GM12878 (cell line): ENCODE measurements around the gene USP38. TPM values are rescaled to one million over a fixed set of nuclear protein-coding genes. Genes with fewer than 3 reads are reported as not detected.
"Not testable (repeated sequence)": the region's sequence is repeated elsewhere in the genome, so short reads cannot be mapped to it uniquely, and the experiment has no call there.

Source experiments
- ATAC-seq: fragments of 200-7000 bp; cut with Tn5 transposase; 3 replicates; pipeline ENCODE4 v1.9.1; 2020; ENCODE audit warnings: mild to moderate bottlenecking, moderate library complexity
- BruUV-seq: library from RNA; stranded (reverse); fragments of 400-500 nt; replicated peaks from 2 replicates; lab custom pipeline; 2021; lab: Mats Ljungman, UMichigan
- CTCF ChIA-PET: fragments of 300-600 bp; sonication (Branson Sonifier 250); formaldehyde crosslinking; extraction: SDS; loops from one replicate; lab custom pipeline; 2021; ENCODE audit warnings: inconsistent platforms; lab: Yijun Ruan, JAX
- POLR2A ChIA-PET: fragments of 350-600 bp; formaldehyde crosslinking; extraction: SDS; loops from one replicate; lab custom pipeline; 2021; ENCODE audit warnings: inconsistent platforms; lab: Charles Lee
- RAD21 ChIA-PET: fragments of 300-600 bp; sonication (Branson Sonifier 250); formaldehyde crosslinking; loops from one replicate; lab custom pipeline; 2023; ENCODE audit warnings: antibody characterized with exemption; ENCODE audit not compliant: unreplicated experiment; lab: Charles Lee
- SMC1A ChIA-PET: fragments of 300-600 bp; sonication (Branson Sonifier 250); formaldehyde crosslinking; loops from one replicate; lab custom pipeline; 2023; ENCODE audit not compliant: unreplicated experiment, uncharacterized antibody; lab: Charles Lee
- DNase-seq: peaks from one replicate; pipeline ENCODE4 v3.0.0-alpha.2; 2011; ENCODE audit warnings: low read depth, low spot score
- FAIRE-seq: peaks from 3 replicates; lab custom pipeline; 2011; peaks lifted over from hg19 to GRCh38; lab: Jason Lieb, UNC
- H2AFZ ChIP-seq: 2 replicates; pipeline ENCODE4 v1.6.0; 2011; ENCODE audit warnings: low read depth, low read length, control low read depth; ENCODE audit not compliant: control insufficient read depth
- H3K27ac ChIP-seq: 2 replicates; pipeline ENCODE4 v1.5.1; 2011; ENCODE audit warnings: control low read depth; ENCODE audit not compliant: control insufficient read depth, insufficient read depth
- H3K27me3 ChIP-seq, 2 experiments: replicated peaks in 1 of 2; 2 replicates each; pipeline versions ENCODE4 v1.6.0 to v1.6.1; 2011; ENCODE audit warnings: low read length in 1 of 2; ENCODE audit not compliant: control insufficient read depth in 2 of 2, insufficient read depth in 2 of 2
- H3K36me3 ChIP-seq, 2 experiments: 2 replicates each; pipeline ENCODE4 v1.5.1; 2011; ENCODE audit warnings: low read length in 1 of 2; ENCODE audit not compliant: control insufficient read depth in 2 of 2, insufficient read depth in 2 of 2
- H3K4me1 ChIP-seq: 2 replicates; pipeline ENCODE4 v1.6.1; 2011; ENCODE audit warnings: mild to moderate bottlenecking, low read length, moderate library complexity, mixed read lengths; ENCODE audit not compliant: control insufficient read depth, insufficient read depth
- H3K4me2 ChIP-seq: 2 replicates; pipeline ENCODE4 v1.6.0; 2011; ENCODE audit warnings: control low read depth; ENCODE audit not compliant: control insufficient read depth, insufficient read depth
- H3K4me3 ChIP-seq: fragments of 200-600 bp; sonication (generic); 2 replicates; pipeline ENCODE4 v1.5.1; 2016
- H3K79me2 ChIP-seq: 2 replicates; pipeline ENCODE4 v1.6.0; 2011; ENCODE audit warnings: low read length; ENCODE audit not compliant: control insufficient read depth, insufficient read depth
- H3K9ac ChIP-seq: 2 replicates; pipeline ENCODE4 v1.8.0; 2011; ENCODE audit warnings: low read length, control low read depth, mixed read lengths; ENCODE audit not compliant: control insufficient read depth, insufficient read depth
- H3K9me3 ChIP-seq: replicated peaks from 3 replicates; pipeline ENCODE4 v1.5.1; 2011; ENCODE audit warnings: mild to moderate bottlenecking, low read length; ENCODE audit not compliant: control insufficient read depth, insufficient read depth
- H4K20me1 ChIP-seq: 2 replicates; pipeline ENCODE4 v1.6.0; 2011; ENCODE audit not compliant: control insufficient read depth, insufficient read depth
- BACH1 ChIP-seq: fragments of 450-650 bp; IDR thresholded peaks from 2 replicates; pipeline ENCODE4 v1.6.1; 2017; ENCODE audit warnings: mild to moderate bottlenecking, borderline replicate concordance
- CBX5 ChIP-seq: sonication (generic); IDR thresholded peaks from 2 replicates; pipeline ENCODE4 v1.6.1; 2016; ENCODE audit warnings: low read depth, moderate library complexity, mild to moderate bottlenecking, inconsistent platforms
- EZH2 ChIP-seq: IDR thresholded peaks from 2 replicates; pipeline ENCODE4 v1.6.1; 2012; ENCODE audit warnings: low read depth, mild to moderate bottlenecking, control low read depth, inconsistent platforms, low read length, borderline replicate concordance; ENCODE audit not compliant: control insufficient read depth
- RUNX3 ChIP-seq: IDR thresholded peaks from 2 replicates; pipeline ENCODE4 v1.6.1; 2012; ENCODE audit warnings: low read length, inconsistent platforms
- WGBS: methylation state at CpG from one replicate; pipeline ENCODE4 v1.1.6; 2016; ENCODE audit warnings: low lambda C conversion rate; ENCODE audit not compliant: insufficient replicate concordance, insufficient coverage; ENCODE audit errors: missing lambda C conversion rate; 5-methylcytosine and 5-hydroxymethylcytosine counted together
- in situ Hi-C: fragments of 300-500 bp; cut with MboI; formaldehyde crosslinking; loops from 9 replicates; pipeline ENCODE4 v1.14.3; 2018; ENCODE audit warnings: mixed read lengths
- intact Hi-C: fragments of 100-400 bp; cut with micrococcal nuclease; formaldehyde crosslinking; loops from one replicate; pipeline ENCODE4 v1.14.2; 2022; ENCODE audit not compliant: unreplicated experiment
- polyA plus RNA-seq, 11 experiments: library from polyadenylated mRNA; depleted of rRNA in 4 of 11; unstranded in 6 of 11; stranded (reverse) in 5 of 11; fragments of >200 nt; fragmentation: Nextera tagmentation in 4 of 11; fragmentation: Illumina TruSeq in 1 of 11; extraction: Ambion mirVana in 4 of 11; extraction: Trizol in 1 of 11; gene quantifications; 1 replicate in 1 of 11; 2 replicates in 10 of 11; pipeline versions ENCODE4 v1.2.1 to v1.2.3, GENCODE V29; 2011 to 2016; ENCODE audit warnings: inconsistent platforms in 2 of 11, missing spikeins in 2 of 11, low read depth in 1 of 11
- total RNA-seq, 4 experiments: library from RNA; depleted of rRNA in 3 of 4; stranded (reverse); fragments of >200 nt in 3 of 4; fragmentation: Illumina TruSeq in 1 of 4; extraction: Trizol in 1 of 4; gene quantifications; 2 replicates each; pipeline versions ENCODE4 v1.2.1 to v1.2.3, GENCODE V29; 2013 to 2021

Gene USP38
- total and polyA plus RNA-seq, 10 of the 15 experiments (the other 5 are each of a cell fraction or from before 2014, with no cell fraction given): 4.4 to 19.0 (median 14.7) TPM

DNA sequence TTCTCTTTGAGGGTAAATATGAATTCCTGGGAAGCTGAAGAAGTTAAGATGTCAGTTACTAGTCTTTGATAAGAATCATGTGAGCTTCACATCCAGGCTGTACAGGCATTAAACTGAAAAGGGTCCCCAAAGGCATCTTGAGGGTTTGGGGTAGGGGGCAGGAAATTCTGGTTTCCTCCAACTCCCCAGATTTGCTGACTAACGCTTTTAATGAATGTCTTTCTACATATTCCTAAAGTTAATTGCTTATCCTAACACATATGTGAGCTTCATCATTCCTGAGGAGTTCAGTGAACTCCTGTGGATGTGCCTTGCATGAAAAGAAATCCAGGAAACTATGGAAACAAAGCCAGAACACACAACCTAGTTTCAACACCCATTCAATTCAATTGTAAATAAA lies 78.1 kb downstream of the USP38 start:
- DNase-seq (no peak), ATAC-seq (no peak), FAIRE-seq (no peak)
- no peaks in the 10 kb centered on the region for H4K20me1 ChIP-seq
- CTCF ChIA-PET: no interaction called here
- H3K79me2 ChIP-seq: no peaks in the 10 kb centered on the region
- in situ Hi-C loops (no loop called here), intact Hi-C loops (no loop called here)
- H2AFZ ChIP-seq: no peak overlapping the region
- H3K9me3 ChIP-seq: no peaks in the 10 kb centered on the region; the same call in 2 of the 3 replicates
- BruUV-seq: no TSS peak
- H3K4me3 ChIP-seq: no peak overlapping the region
- no peaks in the 10 kb centered on the region for H3K4me1 ChIP-seq
- POLR2A ChIA-PET: no interaction called here
- TF ChIP-seq BACH1 (no peak), EZH2 (no peak), RUNX3 (no peak)
- RAD21 ChIA-PET: no interaction called here
- no peaks in the 10 kb centered on the region for H3K36me3 ChIP-seq
- no peaks in the 10 kb centered on the region; a peak in 2 of 4 replicates for H3K27me3 ChIP-seq
- WGBS: 0% methylated on average over 1 of the region's 1 CpG
- H3K9ac ChIP-seq: no peak overlapping the region
- SMC1A ChIA-PET: no interaction called here
- H3K27ac ChIP-seq: no peak overlapping the region
- H3K4me2 ChIP-seq: no peak overlapping the region

GRCh38 chr4:143267690-143268089 lies 83.0 kb downstream of the USP38 start:
- H3K9me3 ChIP-seq, H3K4me2 ChIP-seq, H2AFZ ChIP-seq, BruUV-seq, H3K27ac ChIP-seq, RAD21 ChIA-PET, H3K9ac ChIP-seq, H3K4me3 ChIP-seq, DNase-seq, H3K36me3 ChIP-seq, intact Hi-C loops, ATAC-seq, in situ Hi-C loops, FAIRE-seq, H4K20me1 ChIP-seq, H3K79me2 ChIP-seq, H3K4me1 ChIP-seq, POLR2A ChIA-PET, CTCF ChIA-PET, H3K27me3 ChIP-seq: not testable (repeated sequence)
- WGBS: 56% methylated on average over 2 of the region's 2 CpGs
- peak; percentile 52; the same call in 1 of the 2 replicates for TF ChIP-seq CBX5
- SMC1A ChIA-PET: interaction anchor here (1.2 kb wide), 2 partner anchors 14 to 262 kb away, joined by 3 read pairs; no protein-coding TSS in a partner anchor
